ENCODE data around the gene ZNF43.

ZNF43 gene

GRCh38 chr19:21833733-21834132 lies 2.2 kb downstream of the ZNF43 start:
- Histone ChIP-seq H3K9me3 (ENCODE audit: insufficient read depth, low read length) (no peaks in the 10 kb centered on the region; the same call in 1 of the 2 replicates), H3F3A (ENCODE audit: insufficient read depth) (peaks cover 13% of the 10 kb centered on the region), H2AFZ (ENCODE audit: low read depth, low read length, severe bottlenecking) (no peak overlapping the region), H3K9ac (ENCODE audit: low read length) (no peak overlapping the region), H3K4me2 (ENCODE audit: low read depth, low read length, poor library complexity, severe bottlenecking) (no peak overlapping the region), H3K9me2 (replicated peaks; ENCODE audit: insufficient read depth, low read length) (no peaks in the 10 kb centered on the region), H3K4me3 (ENCODE audit: insufficient read depth, low read length, poor library complexity, severe bottlenecking) (no peak overlapping the region), H4K20me1 (ENCODE audit: low read depth, low read length) (no peaks in the 10 kb centered on the region), H3K79me2 (ENCODE audit: insufficient read depth, low read length) (peaks cover 70% of the 10 kb centered on the region), H3K27ac (ENCODE audit: low read depth, low read length) (no peak overlapping the region), H3K27me3 (ENCODE audit: low read length) (no peaks in the 10 kb centered on the region), H3K36me3 (ENCODE audit: low read length) (peaks cover 45% of the 10 kb centered on the region)
- TF ChIP-seq, protein P1, sequence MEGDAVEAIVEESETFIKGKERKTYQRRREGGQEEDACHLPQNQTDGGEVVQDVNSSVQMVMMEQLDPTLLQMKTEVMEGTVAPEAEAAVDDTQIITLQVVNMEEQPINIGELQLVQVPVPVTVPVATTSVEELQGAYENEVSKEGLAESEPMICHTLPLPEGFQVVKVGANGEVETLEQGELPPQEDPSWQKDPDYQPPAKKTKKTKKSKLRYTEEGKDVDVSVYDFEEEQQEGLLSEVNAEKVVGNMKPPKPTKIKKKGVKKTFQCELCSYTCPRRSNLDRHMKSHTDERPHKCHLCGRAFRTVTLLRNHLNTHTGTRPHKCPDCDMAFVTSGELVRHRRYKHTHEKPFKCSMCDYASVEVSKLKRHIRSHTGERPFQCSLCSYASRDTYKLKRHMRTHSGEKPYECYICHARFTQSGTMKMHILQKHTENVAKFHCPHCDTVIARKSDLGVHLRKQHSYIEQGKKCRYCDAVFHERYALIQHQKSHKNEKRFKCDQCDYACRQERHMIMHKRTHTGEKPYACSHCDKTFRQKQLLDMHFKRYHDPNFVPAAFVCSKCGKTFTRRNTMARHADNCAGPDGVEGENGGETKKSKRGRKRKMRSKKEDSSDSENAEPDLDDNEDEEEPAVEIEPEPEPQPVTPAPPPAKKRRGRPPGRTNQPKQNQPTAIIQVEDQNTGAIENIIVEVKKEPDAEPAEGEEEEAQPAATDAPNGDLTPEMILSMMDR (IDR thresholded peaks at IDR 0.05; ENCODE audit: insufficient read depth, low read length, poor library complexity, severe bottlenecking), result no peak
- no peak for TF ChIP-seq EZH2phosphoT487 (conservative IDR thresholded peaks at IDR 0.05; ENCODE audit: low read length)

- Histone ChIP-seq H3K9me2 (replicated peaks; ENCODE audit: insufficient read depth, low read length) (no peaks in the 10 kb centered on the region), H3K79me2 (ENCODE audit: insufficient read depth, low read length) (peaks cover 67% of the 10 kb centered on the region), H3K36me3 (ENCODE audit: low read length) (peaks cover 42% of the 10 kb centered on the region), H3K27ac (ENCODE audit: low read depth, low read length) (no peak overlapping the region), H3F3A (ENCODE audit: insufficient read depth) (0 out of 2 replicates have a peak, but pooled peaks cover 3% of the 10 kb centered on the region), H3K9me3 (ENCODE audit: insufficient read depth, low read length) (peaks cover 11% of the 10 kb centered on the region; the same call in 1 of the 2 replicates), H3K4me3 (ENCODE audit: insufficient read depth, low read length, poor library complexity, severe bottlenecking) (no peak overlapping the region), H3K27me3 (ENCODE audit: low read length) (no peaks in the 10 kb centered on the region), H2AFZ (ENCODE audit: low read depth, low read length, severe bottlenecking) (no peak overlapping the region), H4K20me1 (ENCODE audit: low read depth, low read length) (no peaks in the 10 kb centered on the region), H3K9ac (ENCODE audit: low read length) (no peak overlapping the region), H3K4me2 (ENCODE audit: low read depth, low read length, poor library complexity, severe bottlenecking) (no peak overlapping the region)
- TF ChIP-seq, protein P1 (IDR thresholded peaks at IDR 0.05; ENCODE audit: insufficient read depth, low read length, poor library complexity, severe bottlenecking), result no peak
- no peak for TF ChIP-seq EZH2phosphoT487 (conservative IDR thresholded peaks at IDR 0.05; ENCODE audit: low read length)
These were observed 11.3 kb downstream of the ZNF43 start for GRCh38 chr19:21824679-21825078.

DNA sequence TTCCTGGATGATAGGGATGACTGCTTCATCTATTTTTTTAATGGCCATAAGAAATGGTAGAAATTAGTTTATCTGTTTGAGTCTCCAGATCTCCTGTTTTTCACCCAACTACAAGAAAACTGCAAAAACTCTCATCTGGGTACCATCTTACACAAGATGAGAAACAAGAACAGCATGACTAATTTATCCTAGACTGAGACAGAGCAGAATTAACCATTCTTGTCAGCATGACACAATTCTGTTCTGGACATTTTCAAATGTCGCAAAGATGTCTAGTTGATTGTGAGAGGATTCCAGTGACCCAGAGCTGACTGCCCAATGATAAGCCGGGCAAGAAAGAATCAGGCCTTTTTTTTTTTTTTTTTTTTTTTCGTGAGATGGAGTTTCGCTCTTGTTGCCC lies 12.8 kb downstream of the ZNF43 start:
- Histone ChIP-seq H3K9ac (ENCODE audit: low read length) (no peak overlapping the region), H3K36me3 (ENCODE audit: low read length) (peaks cover 49% of the 10 kb centered on the region), H3K4me2 (ENCODE audit: low read depth, low read length, poor library complexity, severe bottlenecking) (no peak overlapping the region), H4K20me1 (ENCODE audit: low read depth, low read length) (no peaks in the 10 kb centered on the region), H3K9me3 (ENCODE audit: insufficient read depth, low read length) (peaks cover 19% of the 10 kb centered on the region; the same call in 1 of the 2 replicates), H3F3A (ENCODE audit: insufficient read depth) (no peaks in the 10 kb centered on the region), H3K9me2 (replicated peaks; ENCODE audit: insufficient read depth, low read length) (no peaks in the 10 kb centered on the region), H3K4me3 (ENCODE audit: insufficient read depth, low read length, poor library complexity, severe bottlenecking) (no peak overlapping the region), H3K79me2 (ENCODE audit: insufficient read depth, low read length) (peaks cover 57% of the 10 kb centered on the region), H2AFZ (ENCODE audit: low read depth, low read length, severe bottlenecking) (no peak overlapping the region), H3K27me3 (ENCODE audit: low read length) (no peaks in the 10 kb centered on the region), H3K27ac (ENCODE audit: low read depth, low read length) (no peak overlapping the region)
- TF ChIP-seq, protein P1 (IDR thresholded peaks at IDR 0.05; ENCODE audit: insufficient read depth, low read length, poor library complexity, severe bottlenecking), result no peak
- no peak for TF ChIP-seq EZH2phosphoT487 (conservative IDR thresholded peaks at IDR 0.05; ENCODE audit: low read length)
